Occipital lobe (tissue), 2 donors: Measurements from ENCODE around the gene HDAC9. TPM values are rescaled to one million over a fixed set of nuclear protein-coding genes. Genes with fewer than 3 reads are reported as not detected.

ENCODE experiments used
- DNase-seq: peaks from one replicate; lab custom pipeline; 2025; lab: John Stamatoyannopoulos, UW
- total RNA-seq: library from RNA; depleted of rRNA; stranded (reverse); fragments of >200 nt; gene quantifications from one replicate; pipeline ENCODE4 v1.2.3, GENCODE V29; 2014

Gene HDAC9
- total RNA-seq, 1 donor from 2014 or later = 175 TPM

DNA sequence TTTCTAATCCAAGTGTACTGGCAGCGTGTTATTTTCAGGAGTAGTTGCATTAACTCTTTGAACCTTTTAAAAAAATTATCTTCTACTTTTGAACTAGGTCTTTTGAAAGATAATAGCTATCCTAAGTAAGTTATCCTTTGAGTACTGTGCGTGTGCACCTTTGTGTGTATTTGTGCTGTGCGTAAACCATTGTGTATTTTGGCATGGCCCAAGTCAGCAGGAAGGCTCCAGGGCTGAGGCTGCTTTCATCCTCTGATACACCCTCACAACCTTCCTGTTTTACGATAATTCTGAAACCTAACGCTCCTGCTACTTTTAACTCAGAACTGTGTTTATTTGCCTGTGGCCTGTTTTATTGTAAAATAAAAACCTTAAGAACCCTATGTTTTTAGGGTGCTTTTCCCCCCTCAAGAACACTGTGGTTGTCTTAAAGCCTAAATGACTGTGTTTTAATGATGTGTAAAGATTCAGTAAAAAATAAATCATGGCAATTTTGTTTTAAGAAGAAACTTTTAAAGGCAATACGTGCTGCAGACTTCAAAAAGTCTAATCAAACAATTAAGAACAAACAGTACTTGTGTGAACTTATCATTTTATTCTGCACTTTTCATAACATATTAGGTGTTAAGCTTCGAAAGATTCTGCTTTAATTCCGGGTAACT, 57.5 kb downstream of the HDAC9 start:
- DNase-seq = no peak

DNA sequence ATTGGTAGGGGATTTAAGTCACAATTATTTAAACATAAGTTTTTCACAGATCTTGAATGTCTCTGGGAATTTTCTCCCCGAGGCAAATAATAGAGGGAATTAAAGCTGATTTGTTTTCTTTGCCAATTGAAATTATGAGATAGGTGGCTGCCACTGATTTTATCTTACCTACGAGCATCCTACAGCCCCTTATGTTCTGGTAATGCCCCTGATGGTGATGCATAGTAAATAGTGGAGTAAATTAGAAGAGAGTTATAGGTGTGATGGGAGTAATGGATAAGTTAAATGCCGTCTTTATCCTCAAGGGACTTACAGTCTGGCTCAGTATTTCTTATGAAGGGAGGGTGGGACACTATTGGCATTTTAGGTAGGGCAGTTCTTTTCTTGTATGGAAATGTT, 58.1 kb downstream of the HDAC9 start:
- DNase-seq = no peak

DNA sequence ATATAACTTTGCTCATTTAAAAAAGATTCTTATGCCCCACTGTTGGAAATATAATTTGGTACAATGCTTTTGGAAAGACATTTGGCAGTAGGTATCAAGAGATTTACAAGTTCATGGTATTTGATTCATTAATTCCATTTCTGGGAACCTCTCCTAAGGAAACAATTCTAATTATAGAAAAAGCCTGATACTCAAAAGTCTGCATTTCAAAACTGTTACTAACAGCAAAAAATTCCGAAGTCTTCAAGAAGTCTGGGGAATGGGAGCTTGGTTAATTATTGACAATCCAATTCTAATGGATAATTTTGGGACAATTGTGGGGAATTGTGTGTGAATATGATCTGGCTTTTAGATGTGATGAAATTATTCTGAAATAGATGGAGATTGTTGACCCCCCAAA, 59.6 kb downstream of the HDAC9 start:
- no peak for DNase-seq

DNA sequence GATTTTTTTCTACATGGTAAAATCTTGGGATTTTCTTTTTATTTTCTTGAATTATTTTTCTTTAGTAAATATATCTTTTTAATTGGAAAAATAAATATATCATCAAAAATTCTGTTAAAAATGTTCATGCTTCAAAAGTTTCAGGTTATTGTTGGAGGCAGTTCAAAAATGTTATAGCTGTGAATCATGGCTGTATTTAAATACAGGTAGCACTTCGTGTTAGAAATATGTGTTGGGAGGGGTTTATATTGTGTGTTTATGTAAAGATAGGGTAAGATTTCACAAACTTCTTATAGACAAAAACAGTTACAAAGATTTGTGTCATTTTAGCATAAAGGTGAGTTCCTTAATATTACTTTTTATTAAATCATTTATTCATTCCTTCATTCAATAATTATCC, 60.4 kb downstream of the HDAC9 start:
- no peak for DNase-seq

DNA sequence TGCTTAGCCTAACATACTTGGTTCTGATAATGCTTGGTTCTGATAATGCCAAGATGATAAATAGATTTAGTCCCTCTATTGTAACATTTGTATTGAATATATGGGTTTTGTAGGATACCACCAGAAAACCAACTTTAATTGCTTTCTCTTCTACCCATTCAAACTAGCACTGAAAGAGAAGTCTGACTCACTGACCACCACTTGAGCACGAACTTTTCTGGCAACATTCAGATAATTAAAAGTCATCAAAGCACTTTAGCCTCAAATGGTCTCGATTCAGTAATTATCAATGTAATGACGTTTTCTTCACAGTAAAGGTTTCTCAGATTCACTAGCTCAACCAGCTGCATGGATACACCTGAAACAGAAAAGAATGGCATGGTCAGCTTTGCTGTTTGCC, 63.0 kb downstream of the HDAC9 start:
- no peak for DNase-seq

DNA sequence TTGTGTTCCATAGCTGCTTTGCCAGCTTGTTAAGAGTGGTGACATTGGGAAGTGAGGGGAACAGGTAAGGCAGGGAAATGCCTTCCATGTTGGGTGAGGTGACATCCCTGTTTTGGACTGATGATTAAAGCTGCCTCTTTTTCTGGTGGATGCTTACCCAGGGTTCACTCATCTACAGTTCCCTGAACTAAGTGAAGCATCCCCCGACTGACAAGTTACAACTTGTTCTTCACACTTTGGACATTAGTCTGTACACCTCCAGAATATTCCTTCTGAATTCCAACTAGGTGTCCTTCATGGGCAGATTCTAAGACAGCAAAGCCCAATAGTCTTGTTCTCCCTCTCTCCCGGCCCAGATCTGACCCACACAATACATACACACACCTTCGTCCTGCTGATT, 63.4 kb downstream of the HDAC9 start:
- DNase-seq = no peak

DNA sequence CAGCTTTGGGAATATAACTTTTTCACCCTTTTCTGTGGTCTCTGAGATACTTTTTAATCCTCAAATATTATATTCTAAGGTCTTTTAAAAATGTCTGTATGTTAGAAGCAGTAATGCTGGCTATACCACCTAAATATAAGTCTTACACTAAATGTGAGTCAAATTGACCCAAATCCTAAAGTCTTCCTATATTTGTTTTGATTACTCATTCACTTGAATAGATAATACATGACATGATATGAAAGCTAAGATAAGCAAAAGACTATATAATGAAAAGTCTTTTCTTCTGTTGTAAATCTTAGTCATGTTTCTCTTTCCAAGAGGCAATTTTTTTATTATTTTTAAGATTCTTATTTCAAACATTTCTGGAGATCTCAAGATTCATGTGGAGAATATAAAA, 64.2 kb downstream of the HDAC9 start:
- no peak for DNase-seq

DNA sequence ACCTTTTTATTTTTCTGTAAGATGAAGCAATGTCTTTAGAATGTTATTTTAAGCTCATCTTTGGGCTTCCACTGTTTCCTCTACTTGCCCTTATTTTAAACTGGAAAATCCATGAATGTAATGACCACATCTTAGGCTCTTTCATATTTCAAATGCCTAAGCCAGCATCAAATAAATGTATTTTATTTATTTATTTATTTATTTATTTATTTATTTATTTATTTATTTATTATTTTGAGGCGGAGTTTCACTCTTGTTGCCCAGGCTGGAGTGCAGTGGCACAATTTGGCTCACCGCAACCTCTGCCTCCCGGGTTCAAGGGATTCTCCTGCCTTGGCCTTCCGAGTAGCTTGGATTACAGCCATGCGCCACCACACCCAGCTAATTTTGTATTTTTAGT, 69.2 kb downstream of the HDAC9 start:
- DNase-seq = no peak

DNA sequence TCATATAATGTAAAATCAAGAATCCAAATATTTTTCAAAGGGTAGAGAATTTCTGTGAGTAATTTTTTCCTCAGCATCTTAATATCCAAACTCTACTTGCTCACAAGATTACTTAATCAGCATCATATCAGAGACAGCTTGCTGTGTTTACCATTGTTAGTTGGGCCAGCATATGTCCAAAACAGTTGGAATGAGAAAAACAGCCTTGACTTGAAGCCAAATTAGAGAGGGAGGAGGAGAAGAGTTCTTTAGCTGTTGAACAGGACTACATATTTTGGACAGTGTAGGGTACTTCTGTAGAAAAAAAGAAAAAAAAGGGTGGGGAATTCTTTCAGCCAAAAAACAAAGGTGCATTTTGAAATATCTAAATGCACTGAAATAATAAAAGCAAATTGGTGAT, 69.8 kb downstream of the HDAC9 start:
- no peak for DNase-seq

DNA sequence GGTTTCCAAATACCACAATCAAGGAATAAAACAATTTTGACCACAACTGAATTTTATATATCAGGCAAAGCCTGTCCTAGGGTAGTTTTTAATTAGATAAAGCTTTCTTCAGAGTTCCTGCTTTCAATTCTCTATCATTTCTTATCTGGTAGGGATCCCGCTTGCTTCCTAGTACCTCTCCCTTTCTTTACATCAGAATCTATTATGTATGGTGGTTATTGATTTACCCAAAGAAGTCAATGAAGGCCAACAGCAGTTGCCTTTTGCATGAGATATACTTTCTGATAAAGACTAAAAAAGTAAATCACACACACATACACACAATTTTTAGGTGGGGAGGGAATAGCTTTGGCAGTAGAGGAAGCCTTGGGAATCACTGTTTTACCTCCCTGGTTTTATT, 70.7 kb downstream of the HDAC9 start:
- no peak for DNase-seq

DNA sequence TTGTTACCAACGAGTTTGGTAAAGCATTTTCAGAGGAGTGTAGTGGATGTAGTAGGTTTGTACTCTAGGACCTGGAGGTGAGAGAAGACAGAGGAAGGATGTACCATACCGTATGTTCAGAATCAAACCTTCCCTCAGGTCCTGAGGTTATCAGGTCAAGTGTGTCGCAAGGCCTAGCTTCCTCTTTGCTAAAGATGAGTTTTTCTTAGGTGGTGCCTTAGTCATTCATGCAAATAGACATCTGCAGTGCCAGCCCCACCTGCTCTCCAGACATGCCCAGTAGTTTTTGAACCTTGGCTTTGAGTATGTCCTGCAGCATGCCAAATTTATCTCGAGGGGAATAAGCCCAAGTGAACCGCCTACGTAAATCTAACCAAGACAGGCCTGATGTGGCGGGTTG, 71.3 kb downstream of the HDAC9 start:
- no peak for DNase-seq

DNA sequence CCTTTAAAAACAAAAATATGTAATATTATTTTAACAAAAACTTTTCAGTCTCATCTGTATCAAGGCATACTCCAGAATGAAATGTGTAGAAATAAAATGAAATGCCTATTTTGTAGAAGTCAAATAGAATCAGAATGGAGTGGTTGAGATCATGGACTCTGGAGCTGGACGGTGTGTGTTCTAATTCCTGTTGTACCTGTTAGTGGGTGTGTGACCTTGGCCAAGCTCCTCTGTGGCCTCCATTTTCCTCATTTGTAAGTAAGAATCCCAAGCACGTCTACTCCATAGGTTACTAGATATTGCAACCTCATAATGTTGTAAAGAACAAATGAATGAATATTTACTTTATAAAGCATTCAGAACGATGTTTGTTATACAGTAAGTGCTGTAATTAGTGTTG, 74.9 kb downstream of the HDAC9 start:
- no peak for DNase-seq

DNA sequence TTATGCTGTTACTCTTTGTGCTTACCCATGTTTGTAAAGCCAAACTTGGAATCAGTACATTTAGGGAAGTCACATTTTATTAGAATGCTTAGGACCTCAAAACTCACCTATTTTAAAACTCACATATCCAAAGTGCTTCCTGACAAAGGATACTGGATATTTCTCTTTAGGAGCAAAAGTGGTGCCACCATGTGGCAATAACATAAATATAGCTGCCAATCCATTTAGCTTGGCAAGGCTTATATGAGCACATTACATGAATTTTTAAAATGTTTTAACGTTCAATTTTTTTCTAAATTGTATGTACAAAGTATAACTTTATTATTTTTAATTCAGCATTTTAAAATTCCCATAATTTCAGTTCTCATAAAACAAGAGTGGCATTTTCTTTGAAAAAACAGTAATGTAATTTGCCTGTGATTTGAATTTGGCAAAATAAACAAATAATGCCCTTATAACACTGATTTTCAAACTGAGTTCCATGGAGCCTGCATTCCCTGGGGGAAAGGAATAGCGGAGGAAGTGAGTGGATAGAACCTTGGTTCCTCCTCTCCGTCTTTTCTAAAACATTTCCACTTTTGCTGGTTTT, 75.4 kb downstream of the HDAC9 start:
- DNase-seq = no peak

DNA sequence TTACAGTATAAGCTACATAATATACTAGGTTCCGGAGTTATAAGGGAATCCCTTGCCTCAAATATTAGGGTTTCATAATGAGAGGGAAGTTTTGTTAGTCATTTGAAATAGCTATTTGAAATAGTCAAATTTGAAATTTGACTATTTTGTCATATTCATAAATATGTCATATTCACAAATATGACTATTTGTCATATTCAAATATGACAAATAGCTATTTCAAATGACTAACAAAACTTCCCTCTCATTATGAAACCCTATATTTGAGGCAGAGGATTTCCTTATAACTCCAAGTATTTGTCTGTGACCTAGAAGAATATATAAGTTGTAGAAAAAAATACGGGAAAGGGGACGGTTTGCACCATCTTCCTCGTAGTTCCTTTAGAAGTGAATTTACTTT, 76.6 kb downstream of the HDAC9 start:
- no peak for DNase-seq

DNA sequence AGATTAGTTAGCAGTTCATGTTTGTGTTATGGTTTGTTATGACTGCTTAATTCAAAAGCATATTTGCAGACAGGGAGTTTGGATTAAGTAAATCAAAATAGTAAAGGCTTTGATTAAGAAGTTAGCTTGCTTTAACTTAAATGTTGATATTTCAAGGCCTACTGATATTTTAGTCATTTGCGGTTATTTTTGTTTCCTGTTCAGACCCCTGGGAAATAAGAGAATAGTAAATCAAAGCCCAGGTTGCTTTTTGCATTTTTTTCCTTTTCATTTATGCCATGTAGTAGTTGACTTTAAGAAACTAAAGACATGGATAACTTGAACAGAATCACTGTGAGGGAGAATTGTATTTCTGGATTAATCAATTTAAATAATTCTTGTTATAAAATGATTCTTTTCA, 77.3 kb downstream of the HDAC9 start:
- DNase-seq = no peak

DNA sequence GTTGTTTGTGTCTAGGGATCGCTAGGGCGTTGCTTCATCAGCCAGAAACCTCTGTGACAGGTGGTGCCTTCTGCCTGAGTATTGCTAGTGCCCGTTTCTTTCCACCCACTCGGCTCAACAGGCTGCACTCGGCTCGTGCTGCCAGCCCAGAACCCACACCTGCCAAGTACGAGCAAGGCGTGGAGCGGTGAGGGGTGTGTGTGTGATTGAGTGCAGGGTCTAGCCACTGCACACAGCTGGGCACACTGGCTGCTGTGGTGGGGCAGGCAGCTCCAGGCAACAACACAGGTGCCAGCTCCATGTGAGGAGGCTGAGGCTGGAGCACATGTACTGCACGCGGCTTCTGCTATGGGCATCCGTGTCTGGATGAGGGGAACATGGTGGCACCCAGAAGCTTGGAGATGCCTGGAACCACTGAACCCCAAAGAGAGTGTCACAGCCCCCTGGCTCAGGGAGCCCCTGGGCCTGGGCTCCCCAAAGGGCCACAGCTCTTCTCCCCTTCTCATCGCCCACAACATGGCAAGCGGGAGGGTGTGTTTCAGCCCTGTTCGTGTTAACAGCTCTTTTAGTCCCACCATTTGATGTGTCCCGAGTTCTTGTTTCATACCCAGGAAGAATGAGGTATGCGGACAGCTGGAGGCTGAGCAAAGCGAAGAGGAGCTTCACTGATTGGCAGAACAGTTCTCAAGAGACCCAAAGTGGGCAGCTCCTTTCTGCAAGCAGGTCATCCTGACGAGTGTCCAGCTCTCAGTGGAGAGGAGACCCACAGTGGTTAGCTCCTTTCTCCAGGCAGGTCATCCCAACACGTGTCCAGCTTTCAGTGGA, 78.1 kb downstream of the HDAC9 start:
- no peak for DNase-seq

DNA sequence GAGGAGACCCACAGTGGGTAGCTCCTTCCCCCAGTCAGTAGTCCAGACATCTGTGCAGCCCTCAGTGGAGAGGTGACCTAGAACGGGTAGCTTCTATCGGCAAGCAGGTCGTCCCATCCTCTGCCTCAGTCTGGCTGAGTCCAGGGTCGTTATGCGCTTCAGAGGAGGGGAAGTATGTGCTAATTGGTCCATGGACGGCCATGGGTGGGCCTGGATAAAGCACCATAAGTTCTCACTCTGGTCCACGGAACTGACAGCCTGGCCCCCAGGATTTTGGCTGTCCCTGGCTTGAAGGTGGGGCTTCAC, 78.6 kb downstream of the HDAC9 start:
- no peak for DNase-seq

DNA sequence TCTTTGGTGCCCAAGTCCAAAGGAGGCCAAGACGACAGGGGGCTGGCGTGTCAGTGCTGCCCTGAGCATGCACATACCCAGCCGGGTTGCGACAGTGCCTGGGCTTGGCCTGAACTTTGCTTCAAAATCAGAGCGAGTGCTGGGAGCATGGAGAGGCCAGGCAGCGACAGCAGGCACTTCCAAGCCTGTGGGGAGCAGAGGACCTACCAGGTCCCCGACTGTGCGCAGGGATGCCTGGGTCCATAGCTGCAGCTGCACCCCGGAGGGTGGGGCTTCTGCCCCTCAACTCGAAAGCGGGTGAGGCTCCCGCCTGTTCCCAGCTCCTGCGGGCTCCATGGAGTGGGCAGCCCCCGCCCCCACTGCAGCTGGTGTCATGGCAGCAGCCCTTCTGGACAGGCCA, 79.1 kb downstream of the HDAC9 start:
- DNase-seq = no peak

DNA sequence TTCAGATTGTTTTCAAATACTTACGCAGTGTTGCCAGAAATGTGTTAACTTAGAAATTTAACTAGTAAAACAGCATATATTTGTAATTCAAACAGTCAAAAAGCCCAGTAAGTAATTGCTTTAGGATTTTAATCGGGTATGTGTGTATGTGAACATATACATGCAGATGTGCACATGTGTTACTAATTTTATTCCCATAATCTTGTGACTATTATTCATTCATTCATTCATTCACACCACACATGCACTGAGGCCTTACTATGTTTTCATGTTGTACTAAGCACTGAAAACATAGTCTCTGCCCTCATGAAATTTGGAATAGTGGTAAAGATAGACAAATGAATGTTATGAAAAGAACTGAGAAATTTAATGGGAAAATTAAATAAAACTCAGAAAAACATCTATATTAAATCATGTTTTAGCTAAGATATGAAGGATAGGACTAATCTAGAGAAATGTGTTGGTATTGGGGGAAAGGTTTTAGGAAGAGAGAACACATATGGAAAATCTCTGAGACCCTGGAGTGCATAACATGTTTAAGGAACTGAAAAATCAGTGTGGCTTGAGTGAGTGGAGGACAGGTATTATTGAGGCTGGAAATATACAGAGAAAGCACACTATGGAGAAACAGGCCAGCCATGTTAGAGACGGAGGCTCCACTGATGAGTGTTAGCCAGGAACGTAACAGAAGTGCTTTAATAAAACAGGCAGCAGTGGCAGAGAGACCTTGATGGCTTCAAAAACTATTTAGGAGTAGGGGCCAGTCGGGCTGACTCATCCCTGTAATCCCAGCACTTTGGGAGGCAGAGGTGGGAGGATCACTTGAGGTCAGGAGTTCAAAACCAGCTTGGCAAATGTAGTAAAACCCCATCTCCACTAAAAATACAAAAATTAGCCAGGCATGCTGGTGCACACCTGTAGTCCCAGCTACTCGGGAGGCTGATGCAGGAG, 80.3 kb downstream of the HDAC9 start:
- DNase-seq = no peak

DNA sequence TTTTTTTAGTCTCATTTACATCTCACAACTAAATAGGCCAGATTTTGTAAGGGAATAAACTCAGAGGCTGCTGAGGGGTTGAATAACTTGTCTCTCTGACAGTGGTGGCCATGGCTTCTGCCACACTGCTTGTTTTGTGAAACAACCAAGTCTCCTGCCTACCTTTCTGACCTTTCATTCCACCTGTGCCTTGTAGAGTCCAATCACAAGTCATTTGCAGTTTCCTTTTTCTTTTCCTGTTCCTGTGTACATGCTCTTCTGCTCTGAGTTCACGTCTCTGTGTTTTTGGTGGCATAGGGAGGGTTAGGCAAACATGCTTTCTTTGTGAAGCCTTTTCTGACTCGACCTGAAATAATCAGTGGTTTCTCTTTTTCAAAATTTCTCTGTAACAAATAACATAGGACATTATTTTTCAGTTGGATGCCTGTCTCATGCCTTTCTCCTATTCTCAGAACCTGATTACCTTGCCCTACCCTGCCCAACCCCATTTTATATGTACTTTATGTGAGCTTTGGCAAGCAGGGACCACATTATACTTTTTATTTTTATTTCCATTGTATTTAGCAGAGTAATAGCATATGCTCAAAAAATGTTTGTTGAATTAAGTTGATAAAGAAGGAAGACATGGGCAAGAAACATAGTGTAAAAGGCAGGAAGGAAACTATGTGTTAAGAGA, 81.7 kb downstream of the HDAC9 start:
- DNase-seq = no peak

DNA sequence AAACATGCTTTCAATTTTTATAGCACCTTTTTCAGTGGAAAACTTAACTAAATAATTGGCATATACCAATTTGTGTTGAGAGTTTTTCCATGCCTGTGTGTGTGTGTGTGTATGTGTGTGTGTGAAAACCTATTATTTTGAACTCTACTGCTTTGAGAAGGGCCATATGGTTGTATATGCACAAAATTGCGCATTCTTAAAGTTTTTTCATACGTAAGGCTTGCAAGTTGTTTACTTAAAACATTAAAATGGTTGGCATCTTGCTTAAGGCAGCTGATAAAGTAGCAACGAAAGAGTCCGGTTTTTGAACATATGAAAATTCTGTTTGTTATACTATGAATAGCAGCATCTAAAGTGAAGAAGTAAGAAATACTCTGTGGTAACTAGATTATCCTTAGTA, 84.1 kb downstream of the HDAC9 start:
- no peak for DNase-seq
